ENCODE measurements around the gene PRPF38A. TPM values are rescaled to one million over a fixed set of nuclear protein-coding genes. Genes with fewer than 3 reads are reported as not detected.

Gene PRPF38A
- total RNA-seq (10 to 100 TPM in 3 of 5 donors, 1 to 10 TPM in 2; 7.6 to 21.7 (median 11.6) TPM), polyA plus RNA-seq (10 to 100 TPM; 12.8 to 21.1 (median 15.1) TPM)
- long read RNA-seq, donor 1, full-length matches to known transcripts = 4 of 10 reads
- long read RNA-seq, donor 1, partial matches to known transcripts = 6 of 10 reads
- long read RNA-seq, donor 1, other reads (novel, unspliced or antisense) = 0 of 10 reads
- long read RNA-seq, donor 2, full-length matches to known transcripts = 8 of 20 reads
- long read RNA-seq, donor 2, partial matches to known transcripts = 12 of 20 reads
- long read RNA-seq, donor 2, other reads (novel, unspliced or antisense) = 0 of 20 reads
- long read RNA-seq, donor 3, full-length matches to known transcripts = 5 of 5 reads
- long read RNA-seq, donor 3, partial matches to known transcripts = 0 of 5 reads
- long read RNA-seq, donor 3, other reads (novel, unspliced or antisense) = 0 of 5 reads
- long read RNA-seq, donor 4, full-length matches to known transcripts = 3 of 3 reads
- long read RNA-seq, donor 4, partial matches to known transcripts = 0 of 3 reads
- long read RNA-seq, donor 4, other reads (novel, unspliced or antisense) = 0 of 3 reads
- long read RNA-seq, donor 5, full-length matches to known transcripts = 16 of 16 reads
- long read RNA-seq, donor 5, partial matches to known transcripts = 0 of 16 reads
- long read RNA-seq, donor 5, other reads (novel, unspliced or antisense) = 0 of 16 reads
- long read RNA-seq, donor 6 = 0 reads
- long read RNA-seq, donor 7, full-length matches to known transcripts = 10 of 16 reads
- long read RNA-seq, donor 7, partial matches to known transcripts = 6 of 16 reads
- long read RNA-seq, donor 7, other reads (novel, unspliced or antisense) = 0 of 16 reads
- long read RNA-seq, donor 8, full-length matches to known transcripts = 8 of 71 reads
- long read RNA-seq, donor 8, partial matches to known transcripts = 63 of 71 reads
- long read RNA-seq, donor 8, other reads (novel, unspliced or antisense) = 0 of 71 reads
- long read RNA-seq, donor 9, full-length matches to known transcripts = 8 of 60 reads
- long read RNA-seq, donor 9, partial matches to known transcripts = 43 of 60 reads
- long read RNA-seq, donor 9, other reads (novel, unspliced or antisense) = 9 of 60 reads
- long read RNA-seq, donor 10 = 0 reads

- Histone ChIP-seq H3K36me3 (peaks cover 16 to 34% (median 34%) of the 10 kb centered on the region in 4 donors), H3K4me1 (peaks cover 15 to 36% (median 29%) of the 10 kb centered on the region in 4 donors), H3K27me3 (no peaks in the 10 kb centered on the region), H3K4me3 (peak within 1 kb of the TSS; percentile 77 to 89 (median 78)), H3K27ac (peak within 1 kb of the TSS; percentile 88 to 94 (median 92)), H3K9me3 (no peaks in the 10 kb centered on the region)
- TF ChIP-seq POLR2AphosphoS5 (IDR thresholded peaks at IDR 0.05) (peak; percentile 87 to 96 (median 92)), POLR2A (IDR thresholded peaks at IDR 0.05) (no peak), EP300 (IDR thresholded peaks at IDR 0.05) (peak; percentile 33), CTCF (IDR thresholded peaks at IDR 0.05) (peak in 4 of 7 experiments; percentile 10 to 62 (median 50))
- intact Hi-C loops (cut with DNase I; ENCODE audit: low total_unique reads) = no loop called here
- peak; percentile 99 for DNase-seq
- WGBS, 5 donors = 0 to 1% (median 0%) methylated on average over 55 to 57 of the region's 57 CpGs
Measured at GRCh38 chr1:52404116-52404974, at the start of gene PRPF38A, which contains the start of gene ORC1. TSS of gene PRPF38A (plus strand) at chr1:52404602. CDS start at chr1:52404750, 148 bp downstream. TSS of gene ORC1 (minus strand) at chr1:52404423. CDS start at chr1:52402223, 2,200 bp downstream.

- Histone ChIP-seq H3K27me3 (no peaks in the 10 kb centered on the region), H3K36me3 (peaks cover 77 to 100% (median 99%) of the 10 kb centered on the region in 4 donors), H3K27ac (no peak overlapping the region), H3K9me3 (no peaks in the 10 kb centered on the region), H3K4me3 (no peak overlapping the region), H3K4me1 (peaks cover 0 to 7% (median under 1%) of the 10 kb centered on the region in 4 donors)
- no peak for DNase-seq
- intact Hi-C loops (cut with DNase I; ENCODE audit: low total_unique reads) = loop anchor here (10.0 kb wide), 1 partner anchor 221 kb away; no protein-coding TSS in a partner anchor
- 93 to 95% (median 94%) methylated on average over 8 of the region's 8 CpGs for WGBS, 5 donors
- TF ChIP-seq CTCF (IDR thresholded peaks at IDR 0.05) = no peak
- no peak for TF ChIP-seq EP300 (IDR thresholded peaks at IDR 0.05)
- no peak for TF ChIP-seq POLR2A (IDR thresholded peaks at IDR 0.05)
- TF ChIP-seq POLR2AphosphoS5 (IDR thresholded peaks at IDR 0.05) = no peak
Measured at GRCh38 chr1:52355436-52355835, 49.0 kb upstream of the PRPF38A start.

GRCh38 chr1:52355847-52356505 lies 48.4 kb upstream of the PRPF38A start:
- Histone ChIP-seq H3K27ac (no peak overlapping the region), H3K4me1 (peaks cover 0 to 1% (median 0%) of the 10 kb centered on the region in 4 donors), H3K9me3 (no peaks in the 10 kb centered on the region), H3K36me3 (peaks cover 83 to 100% (median 100%) of the 10 kb centered on the region in 4 donors), H3K27me3 (no peaks in the 10 kb centered on the region), H3K4me3 (no peak overlapping the region)
- intact Hi-C loops (cut with DNase I; ENCODE audit: low total_unique reads) = loop anchor here (10.0 kb wide), 1 partner anchor 221 kb away; no protein-coding TSS in a partner anchor
- no peak for DNase-seq
- 78 to 93% (median 90%) methylated on average over 9 to 11 of the region's 11 CpGs for WGBS, 5 donors
- TF ChIP-seq EP300 (IDR thresholded peaks at IDR 0.05) (no peak), POLR2A (IDR thresholded peaks at IDR 0.05) (no peak), CTCF (IDR thresholded peaks at IDR 0.05) (no peak), POLR2AphosphoS5 (IDR thresholded peaks at IDR 0.05) (no peak)

Measured in stomach (tissue), 19 donors.